HG03558 (cell line): Measurements from ENCODE around the gene NINJ1.

Experiments
- ATAC-seq: cut with Tn5 transposase; IDR thresholded peaks from one replicate; pipeline ENCODE4 v1.9.1; 2021; ENCODE audit warnings: moderate number of reproducible peaks; ENCODE audit not compliant: unreplicated experiment; ENCODE audit errors: extremely low read depth

The NINJ1 gene

DNA sequence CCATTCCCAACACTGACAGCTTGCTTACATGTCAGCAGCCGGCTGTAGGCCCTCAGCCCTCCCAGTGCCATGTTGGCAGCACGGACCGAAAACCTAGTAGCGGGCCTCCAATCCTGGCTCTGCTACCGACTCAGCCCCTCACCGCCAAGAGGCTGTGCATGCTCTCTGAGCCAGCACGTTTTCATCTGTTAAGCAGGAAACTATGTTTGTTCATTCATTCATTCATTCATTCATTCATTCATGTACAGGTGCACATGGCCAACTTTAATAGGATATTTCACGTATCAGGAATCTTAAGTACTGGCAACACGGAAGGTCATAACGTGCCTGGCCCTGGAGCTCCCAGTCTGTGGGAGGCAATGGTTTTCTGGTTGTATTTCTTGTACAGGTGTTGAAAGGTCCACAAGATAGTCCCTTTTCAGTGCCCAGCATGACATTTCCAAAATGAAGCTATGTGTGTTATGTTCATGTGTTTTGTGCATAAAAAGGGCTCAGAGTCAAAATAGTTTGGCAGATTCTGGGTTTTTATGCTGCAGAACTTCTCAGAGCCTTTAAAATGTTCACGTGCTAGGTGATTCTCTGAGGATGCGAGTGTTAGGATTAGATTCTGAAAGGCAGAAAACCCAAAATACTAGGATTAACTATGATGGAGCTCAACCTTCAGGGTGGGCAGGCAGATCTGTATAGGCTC is 57.8 kb downstream of the NINJ1 start:
- no peak for ATAC-seq

DNA sequence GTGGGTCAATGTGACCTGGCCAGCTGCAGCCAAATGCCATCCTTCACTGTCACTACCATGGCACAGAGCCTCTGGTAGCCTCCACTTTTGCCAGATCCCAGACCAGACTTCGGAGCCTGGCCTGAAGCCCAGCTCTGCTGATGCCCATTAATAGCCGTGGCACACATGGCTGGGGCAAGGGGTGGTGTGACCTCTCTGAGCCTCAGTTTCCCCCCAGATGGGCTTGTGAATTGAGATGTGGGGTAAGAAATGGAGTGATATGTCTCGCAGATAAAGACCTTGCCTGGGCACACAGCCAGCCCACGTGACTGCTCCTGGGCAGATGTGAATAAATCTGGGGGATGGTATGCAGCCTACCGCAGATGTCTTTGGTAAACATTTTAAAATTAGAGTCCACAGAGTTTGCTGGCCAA is 61.7 kb downstream of the NINJ1 start:
- ATAC-seq, result no peak
